WTC11 (cell line): ENCODE measurements around the gene ARHGEF38. TPM values are rescaled to one million over a fixed set of nuclear protein-coding genes. Genes with fewer than 3 reads are reported as not detected.

Experiments
- ATAC-seq: fragments of 200-7000 bp; cut with Tn5 transposase; 2 replicates; pipeline ENCODE4 v1.10.0; 2021; ENCODE audit warnings: mild to moderate bottlenecking, moderate library complexity
- CTCF ChIA-PET: fragments of 300-600 bp; sonication (Branson Sonifier 250); formaldehyde crosslinking; loops from one replicate; lab custom pipeline; 2021; ENCODE audit warnings: antibody characterized with exemption; lab: Charles Lee
- POLR2A ChIA-PET: fragments of 350-600 bp; sonication (Branson Sonifier 250); formaldehyde crosslinking; loops from one replicate; lab custom pipeline; 2021; ENCODE audit warnings: antibody characterized with exemption; lab: Charles Lee
- DNase-seq: peaks from one replicate; pipeline ENCODE4 v3.0.0; 2021; ENCODE audit warnings: low spot score
- H3K27ac Mint-ChIP-seq: 2 replicates; pipeline ENCODE4 v1.8.0; 2021; ENCODE audit warnings: mixed read lengths
- H3K27me3 Mint-ChIP-seq: 2 replicates; pipeline ENCODE4 v1.8.0; 2021; ENCODE audit warnings: low read depth, mild to moderate bottlenecking, moderate library complexity, mixed read lengths
- H3K36me3 Mint-ChIP-seq: 2 replicates; pipeline ENCODE4 v1.8.0; 2021; ENCODE audit warnings: mixed read lengths
- H3K4me1 Mint-ChIP-seq: 2 replicates; pipeline ENCODE4 v1.8.0; 2022; ENCODE audit warnings: mixed read lengths
- H3K4me3 Mint-ChIP-seq: 2 replicates; pipeline ENCODE4 v1.8.0; 2021; ENCODE audit warnings: mild to moderate bottlenecking, moderate library complexity, mixed read lengths
- H3K9me3 Mint-ChIP-seq: 2 replicates; pipeline ENCODE4 v1.8.0; 2021; ENCODE audit warnings: mixed read lengths
- ARID4B ChIP-seq: sonication (generic); formaldehyde crosslinking; IDR thresholded peaks from 2 replicates; pipeline ENCODE4 v1.8.0; 2023; ENCODE audit warnings: missing genetic modification reagents, mild to moderate bottlenecking, borderline replicate concordance
- ATF2 ChIP-seq: sonication (generic); formaldehyde crosslinking; IDR thresholded peaks from 2 replicates; pipeline ENCODE4 v1.8.1; 2022; ENCODE audit warnings: low read depth, missing genetic modification reagents, borderline replicate concordance
- ATF6 ChIP-seq: sonication (generic); formaldehyde crosslinking; IDR thresholded peaks from 2 replicates; pipeline ENCODE4 v1.8.1; 2023; ENCODE audit warnings: mild to moderate bottlenecking, missing genetic modification reagents
- ERG ChIP-seq: fragments of 250-450 bp; sonication (Bioruptor Pico); IDR thresholded peaks from 2 replicates; pipeline ENCODE4 v1.8.0; 2021; ENCODE audit warnings: mild to moderate bottlenecking
- ETV6 ChIP-seq: sonication (generic); formaldehyde crosslinking; IDR thresholded peaks from 2 replicates; pipeline ENCODE4 v1.8.1; 2022; ENCODE audit warnings: mild to moderate bottlenecking, missing genetic modification reagents
- FOXP4 ChIP-seq: sonication (generic); formaldehyde crosslinking; IDR thresholded peaks from 2 replicates; pipeline ENCODE4 v1.8.0; 2022; ENCODE audit warnings: mild to moderate bottlenecking, missing genetic modification reagents
- HMGA2 ChIP-seq: fragments of 250-450 bp; sonication (Bioruptor Pico); IDR thresholded peaks from 2 replicates; pipeline ENCODE4 v1.4.0; 2021; ENCODE audit warnings: mild to moderate bottlenecking, moderate library complexity
- RORB ChIP-seq: fragments of 250-450 bp; sonication (Bioruptor Pico); IDR thresholded peaks from 2 replicates; pipeline ENCODE4 v1.9.0; 2021; ENCODE audit warnings: mild to moderate bottlenecking
- SMAD3 ChIP-seq: sonication (generic); formaldehyde crosslinking; IDR thresholded peaks from 2 replicates; pipeline ENCODE4 v1.8.0; 2022; ENCODE audit warnings: missing genetic modification reagents, mild to moderate bottlenecking, borderline replicate concordance
- STAT6 ChIP-seq: sonication (generic); formaldehyde crosslinking; conservative IDR thresholded peaks from 2 replicates; pipeline ENCODE4 v1.8.1; 2023; ENCODE audit warnings: mild to moderate bottlenecking, low read depth, missing genetic modification reagents, moderate library complexity
- ZBTB21 ChIP-seq: sonication (generic); formaldehyde crosslinking; IDR thresholded peaks from 2 replicates; pipeline ENCODE4 v1.8.1; 2023; ENCODE audit warnings: mild to moderate bottlenecking, missing genetic modification reagents, borderline replicate concordance
- ZNF232 ChIP-seq: sonication (generic); formaldehyde crosslinking; IDR thresholded peaks from 2 replicates; pipeline ENCODE4 v1.8.0; 2022; ENCODE audit warnings: mild to moderate bottlenecking, missing genetic modification reagents
- ZNF512 ChIP-seq: sonication (generic); formaldehyde crosslinking; IDR thresholded peaks from 2 replicates; pipeline ENCODE4 v1.8.1; 2022; ENCODE audit warnings: missing genetic modification reagents, borderline replicate concordance
- total RNA-seq: library from RNA; stranded (reverse); gene quantifications from 3 replicates; pipeline ENCODE4 v1.2.3, GENCODE V29; 2021

The ARHGEF38 gene
- total RNA-seq, 1 experiment from 2014 or later: not detected

- no peak for TF ChIP-seq ATF6 (CRISPR knock-in tag)
- TF ChIP-seq RORB (CRISPR knock-in tag): no peak
- no peak for TF ChIP-seq SMAD3 (CRISPR knock-in tag)
- TF ChIP-seq ZBTB21 (CRISPR knock-in tag): no peak
- no peak for TF ChIP-seq ETV6
- TF ChIP-seq ZNF512 (CRISPR knock-in tag): no peak
- no peak for TF ChIP-seq ATF2 (CRISPR knock-in tag)
- TF ChIP-seq STAT6 (CRISPR knock-in tag): no peak
- TF ChIP-seq ZNF232: no peak
- no peak for TF ChIP-seq HMGA2 (CRISPR knock-in tag)
- TF ChIP-seq ARID4B (CRISPR knock-in tag): no peak
- TF ChIP-seq FOXP4 (CRISPR knock-in tag): no peak
- TF ChIP-seq ERG (CRISPR knock-in tag): no peak
- POLR2A ChIA-PET: no interaction called here
- CTCF ChIA-PET: no interaction called here
- Mint-ChIP-seq H3K4me1 (peaks cover 10% of the 10 kb centered on the region), H3K27me3 (no peaks in the 10 kb centered on the region; the same call in 1 of the 2 replicates), H3K36me3 (no peaks in the 10 kb centered on the region), H3K4me3 (no peak overlapping the region), H3K27ac (no peak overlapping the region), H3K9me3 (no peaks in the 10 kb centered on the region)
- no peak for ATAC-seq
- no peak for DNase-seq
These were observed 89.4 kb downstream of the ARHGEF38 start for GRCh38 chr4:105641845-105642244.
